ENCODE measurements around the gene FHL2.
A peak's percentile ranks its signal among the peaks of the same experiment; 100 is the strongest.
"Not testable (repeated sequence)": the region's sequence is repeated elsewhere in the genome, so short reads cannot be mapped to it uniquely, and the experiment has no call there.

The FHL2 gene

GRCh38 chr2:105338020-105338385, 60.8 kb downstream of the FHL2 start:
- DNase-seq (ENCODE audit: low read depth) = no peak

GRCh38 chr2:105337122-105338019, 61.5 kb downstream of the FHL2 start, which contains the start of gene C2orf49:
Gene C2orf49, plus strand, starts transcription at chr2:105337540. Its CDS starts 48 bp downstream, at chr2:105337588.
- DNase-seq (ENCODE audit: low read depth) = peak; percentile 60

- no peak for DNase-seq (ENCODE audit: low read depth)
Measured at GRCh38 chr2:105336786-105337121, 62.1 kb downstream of the FHL2 start.

GRCh38 chr2:105335469-105335868, 63.4 kb downstream of the FHL2 start:
- no peak for DNase-seq (ENCODE audit: low read depth)

- DNase-seq (ENCODE audit: low read depth) = no peak
Measured at GRCh38 chr2:105334211-105334610, 64.6 kb downstream of the FHL2 start.

GRCh38 chr2:105330681-105331375, 68.0 kb downstream of the FHL2 start:
- no peak for DNase-seq (ENCODE audit: low read depth)

GRCh38 chr2:105329561-105330495, 69.0 kb downstream of the FHL2 start, which contains the start of gene TGFBRAP1:
Gene TGFBRAP1, minus strand, starts transcription at chr2:105329735. Its CDS starts 21,434 bp downstream, at chr2:105308301.
- no peak for DNase-seq (ENCODE audit: low read depth)

- DNase-seq (ENCODE audit: low read depth) = no peak
Measured at GRCh38 chr2:105329197-105329554, 69.7 kb downstream of the FHL2 start.

- no peak for DNase-seq (ENCODE audit: low read depth)
Measured at GRCh38 chr2:105328281-105329196, 70.3 kb downstream of the FHL2 start.

GRCh38 chr2:105327690-105328089, 71.2 kb downstream of the FHL2 start:
- DNase-seq (ENCODE audit: low read depth) = no peak

- DNase-seq (ENCODE audit: low read depth) = not testable (repeated sequence)
Measured at GRCh38 chr2:105327271-105327670, 71.6 kb downstream of the FHL2 start.

- peak; percentile 66 for DNase-seq (ENCODE audit: low read depth)
Measured at GRCh38 chr2:105325389-105325963, 73.4 kb downstream of the FHL2 start.

GRCh38 chr2:105324732-105325131, 74.1 kb downstream of the FHL2 start:
- no peak for DNase-seq (ENCODE audit: low read depth)

- no peak for DNase-seq (ENCODE audit: low read depth)
Measured at GRCh38 chr2:105324101-105324500, 74.8 kb downstream of the FHL2 start.

- DNase-seq (ENCODE audit: low read depth) = no peak
Measured at GRCh38 chr2:105323111-105323510, 75.7 kb downstream of the FHL2 start.

- DNase-seq (ENCODE audit: low read depth) = no peak
Measured at GRCh38 chr2:105321875-105322646, 76.8 kb downstream of the FHL2 start.

- no peak for DNase-seq (ENCODE audit: low read depth)
Measured at GRCh38 chr2:105320651-105321215, 78.1 kb downstream of the FHL2 start.

GRCh38 chr2:105317937-105318336, 80.9 kb downstream of the FHL2 start:
- DNase-seq (ENCODE audit: low read depth) = no peak

GRCh38 chr2:105315314-105315713, 83.5 kb downstream of the FHL2 start:
- no peak for DNase-seq (ENCODE audit: low read depth)

- DNase-seq (ENCODE audit: low read depth) = no peak
Measured at GRCh38 chr2:105313877-105314276, 85.0 kb downstream of the FHL2 start.
